Measurements from ENCODE around the gene PRKN.

DNA sequence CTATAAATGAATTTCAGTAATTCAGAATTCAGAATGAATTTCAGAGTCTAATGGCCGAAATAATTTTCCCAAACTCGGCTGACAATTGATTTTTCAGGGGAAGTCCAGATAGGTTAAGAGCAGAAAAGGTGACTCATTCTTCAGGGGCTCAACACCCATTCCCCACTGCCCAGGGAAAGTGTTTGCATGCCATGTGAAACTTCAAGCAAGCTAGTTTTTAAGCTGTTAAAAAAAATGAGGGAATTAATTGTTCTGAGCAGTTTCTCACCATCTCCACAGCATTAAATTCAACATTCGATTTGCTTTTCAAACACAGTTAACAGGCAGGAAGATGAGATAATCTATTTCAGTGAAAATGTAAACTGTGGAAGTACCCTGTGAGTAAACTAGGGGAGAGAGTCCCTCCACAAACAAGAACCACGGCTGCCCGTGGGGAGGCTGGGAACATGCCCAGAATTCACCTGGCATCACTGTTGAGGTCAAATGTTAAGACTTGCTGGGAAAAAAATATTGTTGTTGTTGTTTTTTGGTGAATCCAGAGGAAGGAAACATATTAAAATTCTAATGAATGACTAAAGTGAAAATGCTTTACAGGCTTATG is 803.0 kb downstream of the PRKN start:
- no peak for TF ChIP-seq EZH2 (IDR thresholded peaks at IDR 0.05)
- TF ChIP-seq, protein P1, sequence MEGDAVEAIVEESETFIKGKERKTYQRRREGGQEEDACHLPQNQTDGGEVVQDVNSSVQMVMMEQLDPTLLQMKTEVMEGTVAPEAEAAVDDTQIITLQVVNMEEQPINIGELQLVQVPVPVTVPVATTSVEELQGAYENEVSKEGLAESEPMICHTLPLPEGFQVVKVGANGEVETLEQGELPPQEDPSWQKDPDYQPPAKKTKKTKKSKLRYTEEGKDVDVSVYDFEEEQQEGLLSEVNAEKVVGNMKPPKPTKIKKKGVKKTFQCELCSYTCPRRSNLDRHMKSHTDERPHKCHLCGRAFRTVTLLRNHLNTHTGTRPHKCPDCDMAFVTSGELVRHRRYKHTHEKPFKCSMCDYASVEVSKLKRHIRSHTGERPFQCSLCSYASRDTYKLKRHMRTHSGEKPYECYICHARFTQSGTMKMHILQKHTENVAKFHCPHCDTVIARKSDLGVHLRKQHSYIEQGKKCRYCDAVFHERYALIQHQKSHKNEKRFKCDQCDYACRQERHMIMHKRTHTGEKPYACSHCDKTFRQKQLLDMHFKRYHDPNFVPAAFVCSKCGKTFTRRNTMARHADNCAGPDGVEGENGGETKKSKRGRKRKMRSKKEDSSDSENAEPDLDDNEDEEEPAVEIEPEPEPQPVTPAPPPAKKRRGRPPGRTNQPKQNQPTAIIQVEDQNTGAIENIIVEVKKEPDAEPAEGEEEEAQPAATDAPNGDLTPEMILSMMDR (IDR thresholded peaks at IDR 0.05), result no peak
- no peak for TF ChIP-seq EZH2phosphoT487 (IDR thresholded peaks at IDR 0.05)

All from neural progenitor cell (in vitro differentiated cells).